HepG2 (cell line): ENCODE measurements around the gene FGF9. TPM values are rescaled to one million over a fixed set of nuclear protein-coding genes. Genes with fewer than 3 reads are reported as not detected.
A peak's percentile ranks its signal among the peaks of the same experiment; 100 is the strongest.

Source experiments
- DDIT3 ChIP-seq: sonication (generic); formaldehyde crosslinking; IDR thresholded peaks from 2 replicates; pipeline ENCODE4 v1.4.0; 2020; ENCODE audit warnings: mild to moderate bottlenecking, missing genetic modification reagents
- SOX13 ChIP-seq, 3 experiments: fragments of 450-650 bp in 1 of 3; sonication (generic) in 1 of 3; formaldehyde crosslinking in 1 of 3; IDR thresholded peaks in 2 of 3; conservative IDR thresholded peaks in 1 of 3; 2 replicates each; pipeline versions ENCODE4 v1.5.0 to v1.6.1; 2016 to 2020; ENCODE audit warnings: antibody characterized with exemption in 1 of 3, mild to moderate bottlenecking in 1 of 3, missing compliant biosample characterization in 1 of 3, missing genetic modification reagents in 1 of 3, moderate library complexity in 1 of 3
- TFDP1 ChIP-seq: IDR thresholded peaks from 2 replicates; pipeline ENCODE4 v1.6.1; 2016; ENCODE audit warnings: missing compliant biosample characterization, missing genetic modification reagents, borderline replicate concordance
- UBTF ChIP-seq: sonication (generic); formaldehyde crosslinking; IDR thresholded peaks from 2 replicates; pipeline ENCODE4 v1.4.0; 2020; ENCODE audit warnings: mild to moderate bottlenecking, missing genetic modification reagents
- YEATS4 ChIP-seq: sonication (generic); formaldehyde crosslinking; IDR thresholded peaks from 2 replicates; pipeline ENCODE4 v1.4.0; 2020; ENCODE audit warnings: missing genetic modification reagents, borderline replicate concordance
- ZNF574 ChIP-seq: sonication (generic); formaldehyde crosslinking; IDR thresholded peaks from 2 replicates; pipeline ENCODE4 v1.4.0; 2020; ENCODE audit warnings: missing genetic modification reagents
- ZNF691 ChIP-seq: sonication (generic); formaldehyde crosslinking; IDR thresholded peaks from 2 replicates; pipeline ENCODE4 v1.4.0; 2020; ENCODE audit warnings: missing genetic modification reagents, low read depth, mild to moderate bottlenecking, borderline replicate concordance
- polyA plus RNA-seq, 8 experiments: library from polyadenylated mRNA; depleted of rRNA in 3 of 8; stranded (reverse) in 7 of 8; unstranded in 1 of 8; fragments of >200 nt; fragmentation: Illumina TruSeq in 4 of 8; extraction: Trizol in 4 of 8; gene quantifications; 2 replicates each; pipeline versions ENCODE4 v1.2.1 to v1.2.3, GENCODE V29; 2011 to 2016; ENCODE audit warnings: low read depth in 4 of 8, missing spikeins in 1 of 8, mixed read lengths in 1 of 8; ENCODE audit not compliant: insufficient read depth in 1 of 8
- total RNA-seq, 5 experiments: library from RNA; depleted of rRNA; stranded (reverse); fragments of >200 nt; fragmentation: Illumina TruSeq; extraction: Trizol; gene quantifications; 2 replicates each; pipeline ENCODE4 v1.2.3, GENCODE V29; 2016; ENCODE audit warnings: low read depth in 1 of 5

Gene FGF9
- total and polyA plus RNA-seq, 2 of the 13 experiments (the other 11 are each of a cell fraction or from before 2014, with no cell fraction given): not detected

GRCh38 chr13:21670006-21670882, 629 bp upstream of the FGF9 start (continued):
- TF ChIP-seq ZNF691 (CRISPR knock-in tag) (0 out of 2 replicates have a peak, but pooled peaks have one; percentile 15), UBTF (CRISPR knock-in tag) (peak; percentile 52; the same call in 1 of the 2 replicates), SOX13 (IDR thresholded peaks at IDR 0.05) (no peak), SOX13 (CRISPR knock-in tag; conservative IDR thresholded peaks at IDR 0.05 in 1 of 2, IDR thresholded peaks at IDR 0.05 in 1 of 2) (0 out of 4 replicates have a peak, but pooled peaks of 1 of the 2 experiments have one; percentile 5), ZNF574 (CRISPR knock-in tag) (peak; percentile 37; the same call in 1 of the 2 replicates), TFDP1 (CRISPR knock-in tag) (0 out of 2 replicates have a peak, but pooled peaks have one; percentile 28), DDIT3 (CRISPR knock-in tag) (no peak), YEATS4 (0 out of 2 replicates have a peak, but pooled peaks have one; percentile 18)
